HG02759 (cell line): Measurements from ENCODE around the gene CPN2.

ENCODE experiments used
- ATAC-seq: cut with Tn5 transposase; IDR thresholded peaks from one replicate; pipeline ENCODE4 v1.9.1; 2021; ENCODE audit warnings: mild to moderate bottlenecking, moderate library complexity; ENCODE audit not compliant: unreplicated experiment

The CPN2 gene

DNA sequence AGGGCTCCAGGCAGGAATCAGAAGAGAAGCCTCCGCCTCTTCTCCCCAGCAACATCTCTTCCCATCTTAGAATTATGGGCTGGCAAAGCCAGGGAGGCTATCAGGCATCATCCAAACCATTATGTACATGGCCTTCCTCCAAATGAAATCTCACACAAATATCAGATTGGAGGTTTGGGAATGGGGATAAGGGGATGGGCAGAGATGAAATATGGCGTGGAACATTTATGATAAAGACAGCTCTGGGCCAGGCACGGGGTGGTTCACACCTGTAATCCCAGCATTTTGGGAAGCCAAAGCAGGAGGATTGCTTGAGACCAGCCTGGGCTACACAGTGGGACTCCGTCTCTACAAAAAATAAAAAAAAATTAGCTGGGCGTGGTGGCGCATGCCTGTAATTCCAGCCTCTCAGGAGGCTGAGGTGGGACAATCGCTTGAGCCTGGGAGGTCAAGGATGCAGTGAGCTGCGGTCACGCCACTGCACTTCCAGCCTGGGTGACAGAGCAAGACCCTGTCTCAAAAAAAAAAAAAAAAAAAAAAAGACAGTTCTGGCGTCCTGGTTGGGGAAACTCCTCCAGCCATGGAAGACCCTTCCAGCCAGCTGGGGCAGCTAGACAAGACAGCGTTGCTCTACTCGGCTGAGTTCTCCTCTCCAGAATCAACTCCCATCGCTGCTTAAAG lies 36.6 kb downstream of the CPN2 start:
- ATAC-seq: no peak

- no peak for ATAC-seq
Observed at GRCh38 chr3:194313560-194314387, 37.4 kb downstream of the CPN2 start.

DNA sequence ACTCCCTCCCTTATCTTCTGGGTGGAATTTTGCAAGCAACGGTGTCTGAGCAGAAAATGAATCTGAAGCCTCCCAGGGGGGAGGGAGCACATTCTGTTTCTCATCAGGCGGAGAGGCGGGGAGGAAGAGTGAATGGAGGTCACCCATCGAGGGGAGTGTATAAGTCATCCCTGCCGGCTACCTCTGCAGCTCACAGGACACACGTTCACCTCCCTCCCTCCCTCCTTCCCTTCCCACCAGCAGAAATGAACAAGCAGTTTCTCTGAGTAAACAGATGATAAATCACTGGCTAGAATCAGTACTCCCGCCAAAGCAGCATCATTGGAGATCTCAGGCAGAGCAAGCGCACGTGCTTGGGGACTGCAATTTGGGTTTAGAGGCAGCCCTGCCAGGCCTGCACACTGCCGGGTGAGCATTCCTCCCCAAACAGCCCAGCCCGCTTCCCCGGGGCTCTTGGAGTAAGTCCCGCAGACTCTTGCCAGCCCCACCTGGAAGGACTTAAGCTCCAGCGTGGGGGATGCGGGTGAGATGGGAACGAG lies 38.3 kb downstream of the CPN2 start:
- no peak for ATAC-seq

- ATAC-seq: no peak
Observed at GRCh38 chr3:194312186-194312742, 38.9 kb downstream of the CPN2 start.

- no peak for ATAC-seq
Observed at GRCh38 chr3:194311000-194311399, 40.1 kb downstream of the CPN2 start.

GRCh38 chr3:194310060-194310835 lies 40.9 kb downstream of the CPN2 start:
- ATAC-seq: no peak

GRCh38 chr3:194308601-194309449 lies 42.3 kb downstream of the CPN2 start:
- ATAC-seq: no peak

DNA sequence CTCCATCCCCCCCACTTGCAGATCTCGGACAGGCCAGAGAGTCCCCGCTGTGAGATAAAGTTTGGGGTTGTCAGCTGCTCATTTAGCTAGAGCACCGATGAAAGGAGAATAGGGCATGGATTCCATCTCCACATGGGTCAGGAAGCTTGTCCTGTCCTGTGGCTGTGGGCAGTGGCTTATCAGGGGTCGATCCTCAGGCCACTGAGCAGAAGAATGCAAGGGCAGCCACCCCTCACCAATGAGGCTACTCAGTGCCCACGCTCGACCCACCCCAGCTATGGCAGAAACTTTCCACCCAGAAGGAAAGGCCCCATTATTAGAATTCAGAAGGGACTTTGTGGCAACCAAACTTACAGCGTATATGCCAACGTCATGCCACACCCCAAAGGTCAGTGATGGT lies 43.3 kb downstream of the CPN2 start:
- no peak for ATAC-seq

GRCh38 chr3:194306771-194307640 lies 44.1 kb downstream of the CPN2 start:
- peak; percentile 51 for ATAC-seq

GRCh38 chr3:194306109-194306686 lies 44.9 kb downstream of the CPN2 start:
- peak; percentile 49 for ATAC-seq

- ATAC-seq: no peak
Observed at GRCh38 chr3:194305356-194306108, 45.6 kb downstream of the CPN2 start.

DNA sequence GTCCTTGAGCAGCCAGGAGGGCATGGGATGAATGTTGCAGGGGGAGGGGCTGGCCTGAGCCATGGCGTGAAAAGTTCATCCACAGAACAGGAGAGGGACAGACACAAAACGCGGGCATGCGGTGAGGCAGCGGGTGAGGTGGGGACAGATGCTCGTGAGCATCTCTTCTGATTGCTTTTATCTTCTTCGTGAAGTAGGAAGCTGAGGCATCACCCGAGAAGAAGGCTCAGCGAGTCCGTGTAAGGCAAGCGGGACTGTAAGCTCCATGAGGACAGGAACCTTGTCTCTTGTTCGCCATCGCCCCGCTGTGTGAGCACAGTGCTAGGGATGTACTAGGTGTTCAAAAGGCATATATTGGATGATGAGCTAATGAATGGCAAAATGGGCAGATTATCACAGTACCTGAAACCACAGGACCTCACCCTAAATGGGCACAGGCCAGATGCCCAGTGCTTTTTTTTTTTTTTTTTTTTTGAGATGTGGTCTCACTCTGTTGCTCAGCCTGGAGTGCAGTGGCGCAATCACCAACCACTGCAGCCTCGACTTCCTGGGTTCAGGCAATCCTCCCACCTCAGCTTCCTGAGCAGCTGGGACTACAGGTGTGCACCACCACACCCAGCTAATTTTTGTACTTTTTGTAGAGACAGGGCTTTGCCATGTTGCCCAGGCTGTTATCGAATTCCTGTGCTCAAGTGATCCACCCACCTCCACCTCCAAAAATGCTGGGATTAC lies 46.8 kb downstream of the CPN2 start:
- no peak for ATAC-seq

DNA sequence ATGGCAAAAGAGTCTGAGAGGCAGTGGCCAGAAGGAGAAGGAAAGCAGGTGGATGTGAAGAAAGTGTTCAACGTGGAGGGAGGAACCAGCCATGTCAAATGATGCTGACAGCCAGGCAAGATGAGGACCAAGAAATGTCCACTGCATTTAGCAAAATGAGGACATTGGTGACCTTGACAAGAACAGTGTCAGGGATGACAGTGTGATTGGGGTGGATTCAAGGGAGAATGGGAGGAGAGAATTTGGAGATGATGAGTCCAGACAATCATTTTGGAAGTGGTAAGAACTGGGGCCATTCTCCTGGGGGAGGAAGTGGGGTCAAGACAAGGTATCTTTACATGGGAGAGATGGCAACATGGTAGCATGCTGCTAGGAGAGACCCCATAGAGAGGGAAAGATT lies 47.4 kb downstream of the CPN2 start:
- ATAC-seq: no peak

DNA sequence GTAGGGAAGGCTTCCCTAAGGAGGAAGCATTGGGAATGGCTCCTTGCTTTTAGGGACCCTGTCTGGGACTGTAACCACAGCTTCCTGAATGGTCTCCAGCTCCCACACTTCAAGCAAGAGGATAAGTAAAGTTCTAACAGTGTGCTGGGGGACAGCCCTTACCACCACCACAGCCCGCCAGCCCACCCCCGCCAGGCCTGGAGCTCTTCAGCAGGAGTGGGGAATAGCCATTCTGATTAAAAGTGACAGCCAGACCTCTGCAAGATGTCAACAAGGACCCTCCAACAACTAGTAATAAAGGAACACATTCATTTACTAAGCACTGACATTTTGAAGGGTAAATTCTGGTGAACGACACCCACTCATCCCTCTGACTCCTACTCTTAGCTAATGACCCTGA lies 49.4 kb downstream of the CPN2 start:
- ATAC-seq: no peak

- no peak for ATAC-seq
Observed at GRCh38 chr3:194300936-194301335, 50.2 kb downstream of the CPN2 start.

DNA sequence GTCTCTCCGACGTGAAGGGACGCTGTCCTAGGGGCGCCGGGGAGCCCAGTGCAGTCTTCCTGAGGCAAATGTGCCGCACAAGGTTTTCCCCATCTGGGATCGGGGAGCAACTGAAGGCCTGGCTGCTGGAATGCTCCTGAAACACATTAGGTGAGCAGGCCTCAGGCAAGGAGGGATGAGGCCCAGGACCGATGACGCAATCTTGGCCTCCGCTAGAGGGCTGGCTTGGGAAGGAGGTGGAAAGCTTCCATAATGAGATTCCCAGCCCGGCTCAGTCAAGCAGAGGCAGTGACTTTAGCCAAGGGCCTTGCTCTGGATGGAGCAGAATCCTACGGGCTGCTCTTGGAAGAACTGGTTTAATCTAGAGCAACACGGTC lies 50.8 kb downstream of the CPN2 start:
- no peak for ATAC-seq
